ENCODE measurements around the gene MINPP1.
"Not testable (repeated sequence)": the region's sequence is repeated elsewhere in the genome, so short reads cannot be mapped to it uniquely, and the experiment has no call there.

Gene MINPP1

GRCh38 chr10:87504640-87505365 is at the start of gene MINPP1:
TSS of gene MINPP1 (plus strand) at chr10:87504893. CDS start at chr10:87504916, 23 bp downstream.
- Histone ChIP-seq H3K36me3 (ENCODE audit: control insufficient read depth in 2 of 2, insufficient read depth in 2 of 2, low read length in 2 of 2) (peaks cover 0 to 7% of the 10 kb centered on the region in 2 donors), H3K27me3 (ENCODE audit: control insufficient read depth in 2 of 2, insufficient read depth in 2 of 2, low read length in 2 of 2) (no peaks in the 10 kb centered on the region), H3K4me3 (ENCODE audit: low read length in 2 of 2) (peak within 1 kb of the TSS; percentile 78 to 90), H3K27ac (ENCODE audit: low read depth in 2 of 2, low read length in 2 of 2) (peak within 1 kb of the TSS; percentile 60 to 85), H3K9me3 (ENCODE audit: control insufficient read depth in 2 of 2, low read length in 2 of 2) (no peaks in the 10 kb centered on the region), H3K9ac (ENCODE audit: low read depth in 1 of 2, low read length in 2 of 2) (peak within 1 kb of the TSS; percentile 70 to 83), H3K4me1 (ENCODE audit: control insufficient read depth in 2 of 2, insufficient read depth in 2 of 2, low read length in 2 of 2) (peaks cover 7 to 11% of the 10 kb centered on the region in 2 donors)

DNA sequence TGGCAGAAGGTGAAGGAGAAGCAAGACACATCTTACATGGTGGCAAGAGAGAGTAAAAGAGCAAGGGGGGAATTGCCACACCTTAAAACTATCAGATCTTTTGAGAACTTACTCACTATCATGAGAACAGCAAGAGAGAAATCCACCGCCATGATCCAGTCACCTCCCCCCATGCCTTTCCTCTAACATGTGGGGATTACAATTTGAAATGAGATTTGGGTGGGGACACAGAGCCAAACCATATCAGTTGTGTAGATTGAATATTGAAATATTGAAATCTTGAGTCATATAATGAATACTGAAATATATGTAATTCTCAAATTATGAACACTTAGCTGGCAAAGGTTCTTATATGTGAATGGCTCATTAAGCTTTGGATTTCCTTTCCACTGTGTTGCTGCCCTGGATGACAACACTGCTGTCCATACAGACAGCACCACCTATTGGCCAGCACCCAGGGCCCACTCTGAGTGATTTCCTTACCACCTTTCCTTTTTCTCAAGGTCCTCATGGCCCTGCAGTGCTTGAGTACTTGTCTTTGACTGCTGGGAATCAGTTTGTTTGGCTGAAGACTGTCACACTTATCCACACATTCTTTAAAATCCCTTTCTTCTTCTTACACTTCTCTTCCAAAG is 48.0 kb upstream of the MINPP1 start:
- H3K4me3 ChIP-seq (ENCODE audit: low read length in 2 of 2); H3K27me3 ChIP-seq (ENCODE audit: control insufficient read depth in 2 of 2, insufficient read depth in 2 of 2, low read length in 2 of 2); H3K9me3 ChIP-seq (ENCODE audit: control insufficient read depth in 2 of 2, low read length in 2 of 2); H3K36me3 ChIP-seq (ENCODE audit: control insufficient read depth in 2 of 2, insufficient read depth in 2 of 2, low read length in 2 of 2); H3K4me1 ChIP-seq (ENCODE audit: control insufficient read depth in 2 of 2, insufficient read depth in 2 of 2, low read length in 2 of 2); H3K9ac ChIP-seq (ENCODE audit: low read depth in 1 of 2, low read length in 2 of 2); H3K27ac ChIP-seq (ENCODE audit: low read depth in 2 of 2, low read length in 2 of 2): not testable (repeated sequence)

GRCh38 chr10:87461751-87462150 is 42.9 kb upstream of the MINPP1 start:
- H3K27ac ChIP-seq (ENCODE audit: low read depth in 2 of 2, low read length in 2 of 2); H3K9me3 ChIP-seq (ENCODE audit: control insufficient read depth in 2 of 2, low read length in 2 of 2); H3K9ac ChIP-seq (ENCODE audit: low read depth in 1 of 2, low read length in 2 of 2); H3K4me3 ChIP-seq (ENCODE audit: low read length in 2 of 2); H3K4me1 ChIP-seq (ENCODE audit: control insufficient read depth in 2 of 2, insufficient read depth in 2 of 2, low read length in 2 of 2); H3K36me3 ChIP-seq (ENCODE audit: control insufficient read depth in 2 of 2, insufficient read depth in 2 of 2, low read length in 2 of 2); H3K27me3 ChIP-seq (ENCODE audit: control insufficient read depth in 2 of 2, insufficient read depth in 2 of 2, low read length in 2 of 2): not testable (repeated sequence)

- H3K4me1 ChIP-seq (ENCODE audit: control insufficient read depth in 2 of 2, insufficient read depth in 2 of 2, low read length in 2 of 2); H3K36me3 ChIP-seq (ENCODE audit: control insufficient read depth in 2 of 2, insufficient read depth in 2 of 2, low read length in 2 of 2); H3K27me3 ChIP-seq (ENCODE audit: control insufficient read depth in 2 of 2, insufficient read depth in 2 of 2, low read length in 2 of 2); H3K9ac ChIP-seq (ENCODE audit: low read depth in 1 of 2, low read length in 2 of 2); H3K27ac ChIP-seq (ENCODE audit: low read depth in 2 of 2, low read length in 2 of 2); H3K4me3 ChIP-seq (ENCODE audit: low read length in 2 of 2); H3K9me3 ChIP-seq (ENCODE audit: control insufficient read depth in 2 of 2, low read length in 2 of 2): not testable (repeated sequence)
Observed at GRCh38 chr10:87466849-87467248, 37.8 kb upstream of the MINPP1 start.

GRCh38 chr10:87488733-87489132 is 16.0 kb upstream of the MINPP1 start:
- not testable (repeated sequence) for H3K36me3 ChIP-seq (ENCODE audit: control insufficient read depth in 2 of 2, insufficient read depth in 2 of 2, low read length in 2 of 2); H3K27me3 ChIP-seq (ENCODE audit: control insufficient read depth in 2 of 2, insufficient read depth in 2 of 2, low read length in 2 of 2); H3K27ac ChIP-seq (ENCODE audit: low read depth in 2 of 2, low read length in 2 of 2); H3K4me3 ChIP-seq (ENCODE audit: low read length in 2 of 2); H3K9me3 ChIP-seq (ENCODE audit: control insufficient read depth in 2 of 2, low read length in 2 of 2); H3K9ac ChIP-seq (ENCODE audit: low read depth in 1 of 2, low read length in 2 of 2); H3K4me1 ChIP-seq (ENCODE audit: control insufficient read depth in 2 of 2, insufficient read depth in 2 of 2, low read length in 2 of 2)

DNA sequence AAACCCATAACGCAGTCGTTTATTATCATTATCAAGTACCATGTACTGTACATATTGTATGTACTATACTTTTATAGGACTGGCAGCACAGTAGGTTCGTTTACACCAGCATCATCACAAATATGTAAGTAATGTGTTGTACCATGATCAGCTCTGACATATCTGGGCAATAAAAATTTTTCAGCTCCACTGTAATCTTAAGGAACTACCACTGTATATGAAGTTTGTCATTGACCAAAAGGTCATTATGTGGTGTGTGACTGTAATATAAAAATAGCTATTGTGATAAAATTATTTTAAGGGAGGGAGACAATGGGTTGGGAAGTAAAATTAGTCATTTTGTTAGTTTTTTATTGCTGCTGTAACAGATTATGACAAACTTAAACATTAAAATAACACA is 14.4 kb upstream of the MINPP1 start:
- not testable (repeated sequence) for H3K27ac ChIP-seq (ENCODE audit: low read depth in 2 of 2, low read length in 2 of 2); H3K36me3 ChIP-seq (ENCODE audit: control insufficient read depth in 2 of 2, insufficient read depth in 2 of 2, low read length in 2 of 2); H3K9me3 ChIP-seq (ENCODE audit: control insufficient read depth in 2 of 2, low read length in 2 of 2); H3K27me3 ChIP-seq (ENCODE audit: control insufficient read depth in 2 of 2, insufficient read depth in 2 of 2, low read length in 2 of 2); H3K9ac ChIP-seq (ENCODE audit: low read depth in 1 of 2, low read length in 2 of 2); H3K4me3 ChIP-seq (ENCODE audit: low read length in 2 of 2); H3K4me1 ChIP-seq (ENCODE audit: control insufficient read depth in 2 of 2, insufficient read depth in 2 of 2, low read length in 2 of 2)

GRCh38 chr10:87492450-87492849 is 12.2 kb upstream of the MINPP1 start:
- not testable (repeated sequence) for H3K9me3 ChIP-seq (ENCODE audit: control insufficient read depth in 2 of 2, low read length in 2 of 2); H3K4me1 ChIP-seq (ENCODE audit: control insufficient read depth in 2 of 2, insufficient read depth in 2 of 2, low read length in 2 of 2); H3K4me3 ChIP-seq (ENCODE audit: low read length in 2 of 2)

GRCh38 chr10:87495446-87495845 is 9.2 kb upstream of the MINPP1 start:
- not testable (repeated sequence) for H3K9ac ChIP-seq (ENCODE audit: low read depth in 1 of 2, low read length in 2 of 2); H3K36me3 ChIP-seq (ENCODE audit: control insufficient read depth in 2 of 2, insufficient read depth in 2 of 2, low read length in 2 of 2); H3K27ac ChIP-seq (ENCODE audit: low read depth in 2 of 2, low read length in 2 of 2); H3K27me3 ChIP-seq (ENCODE audit: control insufficient read depth in 2 of 2, insufficient read depth in 2 of 2, low read length in 2 of 2); H3K9me3 ChIP-seq (ENCODE audit: control insufficient read depth in 2 of 2, low read length in 2 of 2); H3K4me1 ChIP-seq (ENCODE audit: control insufficient read depth in 2 of 2, insufficient read depth in 2 of 2, low read length in 2 of 2); H3K4me3 ChIP-seq (ENCODE audit: low read length in 2 of 2)

More at GRCh38 chr10:87492450-87492849, 12.2 kb upstream of the MINPP1 start:
- H3K27ac ChIP-seq (ENCODE audit: low read depth in 2 of 2, low read length in 2 of 2); H3K9ac ChIP-seq (ENCODE audit: low read depth in 1 of 2, low read length in 2 of 2); H3K36me3 ChIP-seq (ENCODE audit: control insufficient read depth in 2 of 2, insufficient read depth in 2 of 2, low read length in 2 of 2); H3K27me3 ChIP-seq (ENCODE audit: control insufficient read depth in 2 of 2, insufficient read depth in 2 of 2, low read length in 2 of 2): not testable (repeated sequence)

DNA sequence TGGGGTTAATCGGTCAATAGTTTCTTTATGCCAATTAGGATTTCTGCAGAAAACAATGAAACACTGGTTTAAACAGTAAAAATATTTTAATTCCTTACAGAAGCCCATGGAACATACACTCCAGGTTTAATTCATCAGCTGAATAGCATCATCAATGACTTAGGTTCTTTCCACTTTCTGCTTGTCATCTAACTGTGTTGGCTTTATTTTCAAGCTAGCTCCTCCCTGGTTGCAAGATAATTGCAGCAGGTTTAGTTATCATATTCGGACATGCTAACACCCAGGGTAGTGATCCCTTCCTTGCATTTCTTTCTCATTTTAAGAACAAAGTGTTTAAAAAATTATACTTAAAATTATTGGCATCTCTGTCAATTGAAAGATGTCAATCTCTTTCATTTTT is 7.3 kb upstream of the MINPP1 start:
- H3K9ac ChIP-seq (ENCODE audit: low read depth in 1 of 2, low read length in 2 of 2); H3K36me3 ChIP-seq (ENCODE audit: control insufficient read depth in 2 of 2, insufficient read depth in 2 of 2, low read length in 2 of 2); H3K9me3 ChIP-seq (ENCODE audit: control insufficient read depth in 2 of 2, low read length in 2 of 2); H3K4me3 ChIP-seq (ENCODE audit: low read length in 2 of 2); H3K27me3 ChIP-seq (ENCODE audit: control insufficient read depth in 2 of 2, insufficient read depth in 2 of 2, low read length in 2 of 2); H3K27ac ChIP-seq (ENCODE audit: low read depth in 2 of 2, low read length in 2 of 2); H3K4me1 ChIP-seq (ENCODE audit: control insufficient read depth in 2 of 2, insufficient read depth in 2 of 2, low read length in 2 of 2): not testable (repeated sequence)

DNA sequence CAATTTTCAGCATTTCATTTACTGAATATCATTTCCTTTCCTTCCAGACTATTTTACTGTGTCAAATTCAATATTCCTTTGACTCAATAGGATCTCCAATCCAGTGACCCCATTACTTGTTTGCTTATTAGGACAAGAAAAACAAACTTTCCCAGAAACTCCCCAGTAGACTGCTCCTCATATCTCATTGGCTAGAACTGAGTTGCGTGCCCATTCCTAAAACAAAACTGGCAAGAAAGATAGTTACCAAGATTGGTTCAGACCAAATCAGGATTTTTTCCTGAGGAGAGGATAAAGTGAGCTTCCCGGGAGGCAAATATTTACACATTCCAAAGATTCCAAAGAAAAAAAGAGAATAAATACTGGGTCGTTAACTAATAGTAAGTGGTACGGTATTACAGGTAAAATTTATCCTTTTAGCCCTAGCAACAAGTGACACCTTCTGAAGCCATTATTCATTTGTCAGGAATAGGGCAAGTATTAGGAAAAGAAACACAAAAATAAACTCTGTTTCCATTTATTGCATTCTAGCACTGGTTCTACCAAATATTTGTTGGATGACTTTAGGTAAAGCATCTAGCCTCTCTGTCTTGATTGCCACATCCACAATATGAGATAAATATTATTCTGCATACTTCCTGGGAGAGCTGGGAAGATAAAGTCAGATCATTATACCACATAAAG is 6.4 kb upstream of the MINPP1 start:
- H3K27me3 ChIP-seq (ENCODE audit: control insufficient read depth in 2 of 2, insufficient read depth in 2 of 2, low read length in 2 of 2); H3K36me3 ChIP-seq (ENCODE audit: control insufficient read depth in 2 of 2, insufficient read depth in 2 of 2, low read length in 2 of 2); H3K9ac ChIP-seq (ENCODE audit: low read depth in 1 of 2, low read length in 2 of 2); H3K4me3 ChIP-seq (ENCODE audit: low read length in 2 of 2); H3K9me3 ChIP-seq (ENCODE audit: control insufficient read depth in 2 of 2, low read length in 2 of 2); H3K27ac ChIP-seq (ENCODE audit: low read depth in 2 of 2, low read length in 2 of 2); H3K4me1 ChIP-seq (ENCODE audit: control insufficient read depth in 2 of 2, insufficient read depth in 2 of 2, low read length in 2 of 2): not testable (repeated sequence)
